Adrenal gland (tissue), 5 donors: Measurements from ENCODE around the gene CD151.

Experiments
- CTCF ChIP-seq, 6 experiments: fragments of 450-650 bp in 4 of 6; fragments of 200-600 bp in 2 of 6; sonication (generic) in 1 of 6; IDR thresholded peaks; 1 replicate in 5 of 6; 2 replicates in 1 of 6; pipeline versions ENCODE4 v1.5.1 to v1.8.0; 2016 to 2021; ENCODE audit warnings: antibody characterized with exemption in 6 of 6, mild to moderate bottlenecking in 2 of 6, moderate library complexity in 1 of 6
- POLR2A ChIP-seq, 2 donors: fragments of 450-650 bp; IDR thresholded peaks; one replicate each; pipeline ENCODE4 v1.6.1; 2017; ENCODE audit warnings: antibody characterized with exemption in 2 of 2, mild to moderate bottlenecking in 2 of 2, moderate library complexity in 1 of 2
- donor health status: DM: no; HTN: no; CAD: no.

- TF ChIP-seq CTCF (IDR thresholded peaks at IDR 0.05) (no peak), POLR2A (IDR thresholded peaks at IDR 0.05) (no peak)
Measured at GRCh38 chr11:791658-792534, 40.9 kb upstream of the CD151 start.
